ENCODE results near the gene COPS7A. TPM values are rescaled to one million over a fixed set of nuclear protein-coding genes. Genes with fewer than 3 reads are reported as not detected.
"Not testable (repeated sequence)": the region's sequence is repeated elsewhere in the genome, so short reads cannot be mapped to it uniquely, and the experiment has no call there.

The COPS7A gene
- total RNA-seq, 1 experiment from 2014 or later, result 67.8 TPM

DNA sequence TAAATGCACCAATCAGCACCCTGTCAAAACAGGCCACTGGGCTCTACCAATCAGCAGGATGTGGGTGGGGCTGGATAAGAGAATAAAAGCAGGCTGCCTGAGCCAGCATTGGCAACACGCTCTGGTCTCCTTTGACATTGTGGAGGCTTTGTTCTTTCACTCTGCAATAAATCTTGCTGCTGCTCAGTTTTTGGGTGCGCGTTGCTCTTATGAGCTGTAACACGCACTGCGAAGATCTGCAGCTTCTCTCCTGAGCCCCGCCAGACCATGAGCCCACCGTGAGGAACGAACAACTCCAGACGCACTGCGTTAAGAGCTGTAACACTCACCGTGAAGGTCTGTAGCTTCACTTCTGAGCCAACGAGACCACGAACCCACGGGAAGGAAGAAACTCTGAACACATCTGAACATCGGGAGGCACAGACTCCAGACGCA, 14.9 kb upstream of the COPS7A start:
- Histone ChIP-seq H3K27ac (ENCODE audit: low read depth, low read length) (no peak overlapping the region), H3K4me2 (ENCODE audit: low read length) (no peak overlapping the region), H3K36me3 (ENCODE audit: control insufficient read depth in 1 of 2, insufficient read depth in 2 of 2, low read length in 2 of 2) (no peaks in the 10 kb centered on the region), H3K9me3 (ENCODE audit: control insufficient read depth in 1 of 2, insufficient read depth in 1 of 2, low read depth in 1 of 2, low read length in 2 of 2) (no peaks in the 10 kb centered on the region), H3K4me3 (replicated peaks in 1 of 2; ENCODE audit: low read depth in 1 of 2, low read length in 2 of 2) (no peak overlapping the region), H4K20me1 (ENCODE audit: insufficient read depth) (no peaks in the 10 kb centered on the region), H3K9me2 (ENCODE audit: insufficient read depth) (no peaks in the 10 kb centered on the region), H3K27me3 (ENCODE audit: insufficient read depth, low read length) (no peaks in the 10 kb centered on the region), H3K4me1 (ENCODE audit: control insufficient read depth in 1 of 2, insufficient read depth in 2 of 2, low read length in 2 of 2) (peaks cover 0 to 6% of the 10 kb centered on the region in 2 experiments; a peak in 2 of 4 replicates), H3K79me2 (ENCODE audit: insufficient read depth, low read length) (no peaks in the 10 kb centered on the region), H2AFZ (ENCODE audit: low read depth, low read length, poor library complexity, severe bottlenecking) (no peak overlapping the region), H3K9ac (ENCODE audit: low read length) (no peak overlapping the region)
- TF ChIP-seq POLR2A (IDR thresholded peaks at IDR 0.05; ENCODE audit: borderline replicate concordance, extremely low read depth, insufficient read depth, insufficient read length) (peak; percentile 21), ELF1 (IDR thresholded peaks at IDR 0.05; ENCODE audit: borderline replicate concordance, low read depth) (no peak), ZNF274 (IDR thresholded peaks at IDR 0.05; ENCODE audit: low read depth, low read length) (no peak), CEBPB (IDR thresholded peaks at IDR 0.05; ENCODE audit: low read depth) (no peak)
- ChIA-PET RAD21 (ENCODE audit: low non-redundant PET in 1 of 2, low total read pairs in 2 of 2, uncharacterized antibody in 2 of 2, unreplicated experiment in 2 of 2) (no interaction called here), CTCF (interaction anchor here (1.6 kb wide), 1 partner anchor 15 kb away, joined by 3 read pairs; the partner anchor contains the start of gene COPS7A), POLR2A (interaction anchor here (1.6 to 3.4 kb wide), 2 partner anchors 15 to 43 kb away, joined by 3 to 12 read pairs; partner anchors contain the start of genes COPS7A and MLF2)
- intact Hi-C loops (cut with micrococcal nuclease), result no loop called here
- ATAC-seq, result peak; percentile 36; the same call in 1 of the 2 replicates
- DNase-seq (ENCODE audit: low read depth, low spot score), result no peak
- BruUV-seq (replicated peaks), result no TSS peak

DNA sequence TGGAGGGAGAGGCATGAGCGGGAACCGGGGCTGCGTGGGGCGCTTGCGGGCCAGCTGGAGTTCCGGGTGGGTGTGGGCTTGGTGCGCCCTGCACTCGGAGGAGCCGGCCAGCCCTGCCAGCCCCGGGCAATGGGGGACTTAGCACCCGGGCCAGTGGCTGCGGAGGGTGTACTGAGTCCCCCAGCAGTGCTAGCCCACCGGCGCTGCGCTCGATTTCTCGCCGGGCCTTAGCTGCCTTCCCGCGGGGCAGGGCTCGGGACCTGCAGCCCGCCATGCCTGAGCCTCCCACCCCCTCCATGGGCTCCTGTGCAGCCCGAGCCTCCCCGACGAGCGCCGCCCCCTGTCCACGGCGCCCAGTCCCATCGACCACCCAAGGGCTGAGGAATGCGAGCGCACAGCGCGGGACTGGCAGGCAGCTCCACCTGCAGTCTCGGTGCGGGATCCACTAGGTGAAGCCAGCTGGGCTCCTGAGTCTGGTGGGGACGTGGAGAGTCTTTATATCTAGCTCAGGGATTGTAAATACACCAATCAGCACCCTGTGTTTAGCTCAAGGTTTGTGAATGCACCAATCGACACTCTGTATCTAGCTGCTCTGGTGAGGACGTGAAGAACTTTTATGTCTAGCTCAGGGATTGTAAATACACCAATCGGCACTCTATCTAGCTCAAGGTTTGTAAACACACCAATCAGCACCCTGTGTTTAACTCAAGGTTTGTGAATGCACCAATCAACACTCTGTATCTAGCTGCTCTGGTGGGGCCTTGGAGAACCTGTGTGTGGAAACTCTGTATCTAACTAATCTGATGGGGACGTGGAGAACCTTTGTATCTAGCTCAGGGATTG, 7.6 kb upstream of the COPS7A start:
- ChIA-PET POLR2A (interaction anchor here (1.7 kb wide), 1 partner anchor 182 kb away, joined by 4 read pairs; no protein-coding TSS in a partner anchor), CTCF (interaction anchor here (0.6 kb wide), 1 partner anchor 27 kb away, joined by 4 read pairs; the partner anchor contains the start of gene ZNF384)
- H3K79me2 ChIP-seq (ENCODE audit: insufficient read depth, low read length), result not testable (repeated sequence)

More for the DNA sequence above, 7.6 kb upstream of the COPS7A start:
- H3K4me1 ChIP-seq (ENCODE audit: control insufficient read depth in 1 of 2, insufficient read depth in 2 of 2, low read length in 2 of 2); DNase-seq (ENCODE audit: low read depth, low spot score); intact Hi-C loops (cut with micrococcal nuclease); RAD21 ChIA-PET (ENCODE audit: low non-redundant PET in 1 of 2, low total read pairs in 2 of 2, uncharacterized antibody in 2 of 2, unreplicated experiment in 2 of 2); H3K27me3 ChIP-seq (ENCODE audit: insufficient read depth, low read length); H4K20me1 ChIP-seq (ENCODE audit: insufficient read depth); BruUV-seq (replicated peaks); H2AFZ ChIP-seq (ENCODE audit: low read depth, low read length, poor library complexity, severe bottlenecking); H3K36me3 ChIP-seq (ENCODE audit: control insufficient read depth in 1 of 2, insufficient read depth in 2 of 2, low read length in 2 of 2); H3K9ac ChIP-seq (ENCODE audit: low read length); H3K9me3 ChIP-seq (ENCODE audit: control insufficient read depth in 1 of 2, insufficient read depth in 1 of 2, low read depth in 1 of 2, low read length in 2 of 2); H3K27ac ChIP-seq (ENCODE audit: low read depth, low read length); H3K4me2 ChIP-seq (ENCODE audit: low read length); H3K9me2 ChIP-seq (ENCODE audit: insufficient read depth); ATAC-seq; H3K4me3 ChIP-seq (replicated peaks in 1 of 2; ENCODE audit: low read depth in 1 of 2, low read length in 2 of 2): not testable (repeated sequence)

All from HCT116 (cell line).